Panc1 (cell line): ENCODE results near the gene CSF1R. TPM values are rescaled to one million over a fixed set of nuclear protein-coding genes. Genes with fewer than 3 reads are reported as not detected.

Experiments
- ATAC-seq: fragments of 200-7000 bp; cut with Tn5 transposase; 2 replicates; pipeline ENCODE4 v1.9.1; 2020; ENCODE audit warnings: mild to moderate bottlenecking, moderate library complexity
- BruUV-seq: library from RNA; stranded (reverse); fragments of 400-500 nt; replicated peaks from 2 replicates; lab custom pipeline; 2021; lab: Mats Ljungman, UMichigan
- CTCF ChIA-PET: fragments of 300-600 bp; sonication (Branson Sonifier 250); formaldehyde crosslinking; loops from one replicate; lab custom pipeline; 2022; ENCODE audit warnings: antibody characterized with exemption; lab: Charles Lee
- POLR2A ChIA-PET: fragments of 300-600 bp; sonication (Branson Sonifier 250); formaldehyde crosslinking; loops from one replicate; lab custom pipeline; 2022; ENCODE audit warnings: antibody characterized with exemption; lab: Charles Lee
- DNase-seq: peaks from one replicate; pipeline ENCODE4 v3.0.0-alpha.2; 2010; ENCODE audit warnings: low read depth, low spot score
- H3K27ac ChIP-seq: 2 replicates; pipeline ENCODE4 v1.5.1; 2011; ENCODE audit warnings: mild to moderate bottlenecking, low read length, inconsistent platforms
- H3K27me3 ChIP-seq: fragments of 200-500 bp; sonication (Bioruptor generic); 2 replicates; pipeline ENCODE4 v1.6.0; 2014; ENCODE audit warnings: low read length, inconsistent platforms; ENCODE audit not compliant: control insufficient read depth, insufficient read depth
- H3K36me3 ChIP-seq: fragments of 200-500 bp; sonication (Bioruptor generic); 2 replicates; pipeline ENCODE4 v1.5.1; 2014; ENCODE audit warnings: inconsistent platforms, mild to moderate bottlenecking, low read length, moderate library complexity; ENCODE audit not compliant: control insufficient read depth, insufficient read depth
- H3K4me1 ChIP-seq: 2 replicates; pipeline ENCODE4 v1.5.1; 2011; ENCODE audit warnings: inconsistent platforms, mild to moderate bottlenecking, low read length, moderate library complexity; ENCODE audit not compliant: control insufficient read depth, insufficient read depth
- H3K4me3 ChIP-seq, 2 experiments: 2 replicates each; pipeline ENCODE4 v1.5.1; 2011 to 2012; ENCODE audit warnings: low read depth in 2 of 2, low read length in 2 of 2, mild to moderate bottlenecking in 2 of 2, inconsistent platforms in 1 of 2, moderate library complexity in 1 of 2
- H3K9me3 ChIP-seq: fragments of 200-500 bp; sonication (Bioruptor generic); 2 replicates; pipeline ENCODE4 v1.5.1; 2014; ENCODE audit warnings: low read depth, mild to moderate bottlenecking, inconsistent platforms, low read length, moderate library complexity; ENCODE audit not compliant: control insufficient read depth, insufficient read depth
- CTCF ChIP-seq: fragments of 450-650 bp; IDR thresholded peaks from 2 replicates; pipeline ENCODE4 v1.5.1; 2017; ENCODE audit warnings: mild to moderate bottlenecking
- POLR2AphosphoS5 ChIP-seq: IDR thresholded peaks from 2 replicates; pipeline ENCODE4 v1.6.1; 2012; ENCODE audit warnings: mild to moderate bottlenecking, low read depth, low read length, moderate library complexity
- REST ChIP-seq, 2 experiments: IDR thresholded peaks; 2 replicates each; pipeline ENCODE4 v1.6.1; 2011 to 2012; ENCODE audit warnings: low read depth in 2 of 2, control low read depth in 1 of 2, low read length in 1 of 2, mild to moderate bottlenecking in 1 of 2, moderate library complexity in 1 of 2; ENCODE audit not compliant: insufficient read depth in 1 of 2
- SIN3A ChIP-seq: IDR thresholded peaks from 2 replicates; pipeline ENCODE4 v1.6.1; 2012; ENCODE audit warnings: low read depth, mild to moderate bottlenecking, low read length, moderate library complexity, borderline replicate concordance; ENCODE audit not compliant: insufficient read depth
- TCF7L2 ChIP-seq: IDR thresholded peaks from 2 replicates; pipeline ENCODE4 v1.6.1; 2011; ENCODE audit warnings: mild to moderate bottlenecking, low read depth, low read length, inconsistent platforms
- in situ Hi-C: cut with HindIII; loops from 2 replicates; pipeline ENCODE4 v1.10.0; 2016; ENCODE audit warnings: low sequenced_read_pairs, low pct_unique_long_range_greater_than_20kb
- intact Hi-C: fragments of 100-400 bp; cut with micrococcal nuclease; formaldehyde crosslinking; loops from one replicate; pipeline ENCODE4 v1.10.0; 2022; ENCODE audit not compliant: unreplicated experiment
- total RNA-seq: library from RNA; stranded (reverse); gene quantifications from one replicate; pipeline ENCODE4 v1.2.1, GENCODE V29; 2021; ENCODE audit not compliant: unreplicated experiment

The CSF1R gene
- total RNA-seq, 1 experiment from 2014 or later, result 0.05 TPM

GRCh38 chr5:150123542-150123941 is 37.2 kb upstream of the CSF1R start:
- POLR2A ChIA-PET, result no interaction called here

GRCh38 chr5:150122536-150123481 is 36.5 kb upstream of the CSF1R start:
- no peak for ATAC-seq
- in situ Hi-C loops (no loop called here), intact Hi-C loops (no loop called here)
- no peak for DNase-seq
- Histone ChIP-seq H3K27ac (no peak overlapping the region), H3K36me3 (no peaks in the 10 kb centered on the region), H3K27me3 (no peaks in the 10 kb centered on the region), H3K4me3 (no peak overlapping the region), H3K9me3 (no peaks in the 10 kb centered on the region), H3K4me1 (no peaks in the 10 kb centered on the region)
- ChIA-PET POLR2A (no interaction called here), CTCF (no interaction called here)
- BruUV-seq, result no TSS peak
- TF ChIP-seq SIN3A (no peak), REST (IDR thresholded peaks at IDR 0.05; ENCODE audit: insufficient read depth in 1 of 2, low read depth in 2 of 2, low read length in 1 of 2) (no peak), TCF7L2 (no peak), POLR2AphosphoS5 (no peak)

More at GRCh38 chr5:150123542-150123941, 37.2 kb upstream of the CSF1R start:
- in situ Hi-C loops, result no loop called here
- H3K27me3 ChIP-seq, result no peaks in the 10 kb centered on the region
- no peak overlapping the region for H3K4me3 ChIP-seq
- no peaks in the 10 kb centered on the region for H3K4me1 ChIP-seq
- CTCF ChIA-PET, result no interaction called here
- no peaks in the 10 kb centered on the region for H3K9me3 ChIP-seq
- no TSS peak for BruUV-seq
- ATAC-seq, result no peak
- TF ChIP-seq TCF7L2 (no peak), CTCF (no peak), POLR2AphosphoS5 (no peak), REST (IDR thresholded peaks at IDR 0.05; ENCODE audit: insufficient read depth in 1 of 2, low read depth in 2 of 2, low read length in 1 of 2) (no peak), SIN3A (no peak)
- no peak for DNase-seq
- no peaks in the 10 kb centered on the region for H3K36me3 ChIP-seq
- no peak overlapping the region for H3K27ac ChIP-seq
- intact Hi-C loops, result no loop called here
